Uterus (tissue), 4 donors: ENCODE measurements around the gene TRMT2A. TPM values are rescaled to one million over a fixed set of nuclear protein-coding genes. Genes with fewer than 3 reads are reported as not detected.

Source experiments
- DNase-seq, 2 donors: peaks; one replicate each; pipeline ENCODE4 v3.0.0-alpha.2; 2019 to 2020
- H3K27ac ChIP-seq, 2 donors: fragments of 200-600 bp; sonication (generic); 1 replicate in 1 of 2; 2 replicates in 1 of 2; pipeline ENCODE4 v1.5.1; 2016 to 2018
- H3K27me3 ChIP-seq, 2 donors: fragments of 200-600 bp; sonication (generic); one replicate each; pipeline ENCODE4 v1.5.1; 2018 to 2019; ENCODE audit warnings: control low read depth in 1 of 2
- H3K36me3 ChIP-seq, 2 donors: fragments of 200-600 bp; sonication (generic); one replicate each; pipeline ENCODE4 v1.5.1; 2019; ENCODE audit warnings: control low read depth in 1 of 2
- H3K4me1 ChIP-seq, 2 donors: fragments of 200-600 bp; sonication (generic); one replicate each; pipeline ENCODE4 v1.5.1; 2018 to 2019; ENCODE audit warnings: control low read depth in 1 of 2
- H3K4me3 ChIP-seq, 2 donors: fragments of 200-600 bp; sonication (generic); 1 replicate in 1 of 2; 2 replicates in 1 of 2; pipeline ENCODE4 v1.5.1; 2018 to 2019; ENCODE audit warnings: mild to moderate bottlenecking in 1 of 2
- H3K9me3 ChIP-seq, 2 donors: fragments of 200-600 bp; sonication (generic); one replicate each; pipeline ENCODE4 v1.5.1; 2019; ENCODE audit warnings: control low read depth in 1 of 2
- CTCF ChIP-seq, 4 experiments: fragments of 200-600 bp in 2 of 4; fragments of 450-650 bp in 2 of 4; sonication (generic) in 2 of 4; IDR thresholded peaks; one replicate each; pipeline ENCODE4 v1.5.1; 2016 to 2019; ENCODE audit warnings: antibody characterized with exemption in 4 of 4, mild to moderate bottlenecking in 2 of 4, moderate library complexity in 1 of 4
- POLR2A ChIP-seq, 2 donors: fragments of 450-650 bp; IDR thresholded peaks; one replicate each; pipeline ENCODE4 v1.6.1; 2016; ENCODE audit warnings: antibody characterized with exemption in 2 of 2, mild to moderate bottlenecking in 1 of 2, moderate library complexity in 1 of 2
- intact Hi-C: fragments of 100-400 bp; cut with DNase I; formaldehyde crosslinking; loops from one replicate; pipeline ENCODE4 v1.15.1; 2023; ENCODE audit warnings: low total_unique reads
- total RNA-seq, 4 donors: library from RNA; depleted of rRNA in 3 of 4; stranded (reverse); fragments of >200 nt in 3 of 4; gene quantifications; one replicate each; pipeline versions ENCODE4 v1.1.0 to v1.2.4, GENCODE V29; 2014 to 2023
- donor health status: DM: yes; HTN: yes; CAD: no.

The TRMT2A gene
- total RNA-seq, 4 donors from 2014 or later = 30.9 to 123 (median 45.3) TPM

DNA sequence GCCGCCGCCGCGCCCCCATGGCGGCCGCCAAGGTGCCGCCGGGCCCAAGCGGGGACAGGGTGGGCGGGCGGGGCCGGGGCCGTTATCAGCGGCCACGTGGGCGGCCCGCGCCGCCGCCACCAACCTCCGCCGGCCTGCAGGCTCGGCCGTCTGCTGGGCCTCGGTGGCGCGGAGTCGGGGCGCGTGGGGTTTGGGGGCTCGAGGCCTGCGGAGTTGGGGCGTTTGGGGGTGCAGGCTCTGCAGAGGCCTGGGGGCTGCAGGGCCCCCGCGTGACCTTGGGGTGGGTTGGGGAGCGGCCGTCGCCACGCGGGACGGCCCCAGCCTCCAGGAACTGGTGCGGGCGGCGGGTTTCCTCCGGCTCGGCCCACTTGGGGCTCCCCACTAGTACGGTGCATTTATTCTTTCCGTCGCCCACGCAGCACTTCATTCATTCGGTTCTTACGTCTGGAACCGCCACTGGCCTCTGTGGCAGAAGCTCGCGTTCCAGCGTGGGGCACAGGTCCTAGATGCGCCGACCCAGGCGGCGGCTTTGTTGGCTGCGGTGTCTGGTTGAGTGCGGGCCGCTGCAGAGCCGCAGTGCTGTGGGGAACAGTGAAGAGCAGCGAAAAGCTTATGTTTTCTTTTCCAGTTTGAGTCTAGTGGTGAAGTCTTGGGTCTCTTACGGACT lies 740 bp upstream of the TRMT2A start:
- TF ChIP-seq CTCF (IDR thresholded peaks at IDR 0.05) = no peak
- TF ChIP-seq POLR2A (IDR thresholded peaks at IDR 0.05) = no peak
- DNase-seq = no peak
- H3K36me3 ChIP-seq = no peaks in the 10 kb centered on the region
- intact Hi-C loops = loop anchor here (10.0 kb wide), 1 partner anchor 143 kb away; no protein-coding TSS in a partner anchor
- H3K4me1 ChIP-seq = peaks cover 4 to 7% of the 10 kb centered on the region in 2 donors
- no peaks in the 10 kb centered on the region for H3K9me3 ChIP-seq
- H3K4me3 ChIP-seq = peak overlapping the region; percentile 51 to 95
- H3K27ac ChIP-seq = peak overlapping the region; percentile 64 to 87
- no peaks in the 10 kb centered on the region for H3K27me3 ChIP-seq

GRCh38 chr22:20116376-20116950 lies 563 bp downstream of the TRMT2A start:
- intact Hi-C loops = loop anchor here (10.0 kb wide), 1 partner anchor 142 kb away; no protein-coding TSS in a partner anchor
- DNase-seq = peak in 1 of 2 donors; percentile 41
- peak overlapping the region; percentile 75 to 87 for H3K27ac ChIP-seq
- no peaks in the 10 kb centered on the region for H3K9me3 ChIP-seq
- no peak for TF ChIP-seq CTCF (IDR thresholded peaks at IDR 0.05)
- H3K4me1 ChIP-seq = peaks cover 4 to 7% of the 10 kb centered on the region in 2 donors
- H3K27me3 ChIP-seq = no peaks in the 10 kb centered on the region
- H3K36me3 ChIP-seq = no peaks in the 10 kb centered on the region
- peak overlapping the region; percentile 51 to 95 for H3K4me3 ChIP-seq

DNA sequence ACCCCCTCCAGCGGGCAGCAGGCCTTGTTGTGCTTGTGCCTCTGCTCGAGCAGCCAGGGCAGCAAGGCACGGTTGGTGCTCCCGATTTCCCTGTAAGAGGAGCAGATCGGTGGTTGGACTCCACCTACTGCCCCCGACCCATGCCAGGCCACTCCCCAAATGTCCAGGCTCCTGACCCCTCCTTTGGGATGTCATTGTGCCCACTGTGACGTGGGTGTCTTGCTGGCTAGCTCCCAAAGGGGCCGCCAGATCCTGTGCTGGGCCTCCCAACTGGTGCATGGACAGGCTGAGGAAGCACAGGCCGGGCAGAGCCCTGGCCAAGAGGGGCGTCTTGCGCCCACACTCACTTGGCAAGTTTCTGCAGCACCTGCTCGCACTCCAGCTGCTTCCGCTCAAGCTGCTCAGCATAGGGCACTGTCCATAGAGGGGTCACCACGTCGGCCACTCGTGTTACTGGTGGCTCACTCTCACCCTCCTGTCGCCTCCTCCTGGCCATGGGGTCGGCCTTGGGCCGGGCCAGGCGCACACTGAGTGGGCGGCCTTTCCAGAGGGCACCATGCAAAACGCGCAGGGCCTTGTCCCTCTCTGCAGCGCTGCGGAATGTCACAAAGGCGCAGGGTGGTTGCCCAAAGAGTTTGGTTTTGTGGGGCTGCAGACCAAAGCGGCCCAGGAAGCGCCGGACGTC lies 1.2 kb downstream of the TRMT2A start, which contains the start of gene RANBP1:
RANBP1 (plus strand) TSS at position 414 of the 685 bp plus-strand sequence; CDS start at position 495, 81 bp downstream.
- H3K27me3 ChIP-seq = no peaks in the 10 kb centered on the region
- intact Hi-C loops = loop anchor here (10.0 kb wide), 1 partner anchor 141 kb away; no protein-coding TSS in a partner anchor
- H3K27ac ChIP-seq = peak within 1 kb of the TSS; percentile 75 to 87
- no peaks in the 10 kb centered on the region for H3K9me3 ChIP-seq
- TF ChIP-seq CTCF (IDR thresholded peaks at IDR 0.05) = no peak
- TF ChIP-seq POLR2A (IDR thresholded peaks at IDR 0.05) = no peak
- H3K4me3 ChIP-seq = peak within 1 kb of the TSS; percentile 51 to 95
- H3K36me3 ChIP-seq = no peaks in the 10 kb centered on the region
- H3K4me1 ChIP-seq = peaks cover 4 to 7% of the 10 kb centered on the region in 2 donors
- DNase-seq = no peak

GRCh38 chr22:20114506-20115475 lies 2.2 kb downstream of the TRMT2A start:
- DNase-seq = no peak
- H3K27ac ChIP-seq = no peak overlapping the region
- no peaks in the 10 kb centered on the region for H3K36me3 ChIP-seq
- TF ChIP-seq CTCF (IDR thresholded peaks at IDR 0.05) (no peak), POLR2A (IDR thresholded peaks at IDR 0.05) (no peak)
- intact Hi-C loops = loop anchor here (10.0 kb wide), 1 partner anchor 140 kb away; no protein-coding TSS in a partner anchor
- H3K9me3 ChIP-seq = no peaks in the 10 kb centered on the region
- H3K27me3 ChIP-seq = no peaks in the 10 kb centered on the region
- no peak overlapping the region for H3K4me3 ChIP-seq
- peaks cover 4 to 7% of the 10 kb centered on the region in 2 donors for H3K4me1 ChIP-seq
